ENCODE data around the gene IGFN1. TPM values are rescaled to one million over a fixed set of nuclear protein-coding genes. Genes with fewer than 3 reads are reported as not detected.

The IGFN1 gene
- total RNA-seq, 2 donors from 2014 or later = 0.21 TPM; not detected in 1

DNA sequence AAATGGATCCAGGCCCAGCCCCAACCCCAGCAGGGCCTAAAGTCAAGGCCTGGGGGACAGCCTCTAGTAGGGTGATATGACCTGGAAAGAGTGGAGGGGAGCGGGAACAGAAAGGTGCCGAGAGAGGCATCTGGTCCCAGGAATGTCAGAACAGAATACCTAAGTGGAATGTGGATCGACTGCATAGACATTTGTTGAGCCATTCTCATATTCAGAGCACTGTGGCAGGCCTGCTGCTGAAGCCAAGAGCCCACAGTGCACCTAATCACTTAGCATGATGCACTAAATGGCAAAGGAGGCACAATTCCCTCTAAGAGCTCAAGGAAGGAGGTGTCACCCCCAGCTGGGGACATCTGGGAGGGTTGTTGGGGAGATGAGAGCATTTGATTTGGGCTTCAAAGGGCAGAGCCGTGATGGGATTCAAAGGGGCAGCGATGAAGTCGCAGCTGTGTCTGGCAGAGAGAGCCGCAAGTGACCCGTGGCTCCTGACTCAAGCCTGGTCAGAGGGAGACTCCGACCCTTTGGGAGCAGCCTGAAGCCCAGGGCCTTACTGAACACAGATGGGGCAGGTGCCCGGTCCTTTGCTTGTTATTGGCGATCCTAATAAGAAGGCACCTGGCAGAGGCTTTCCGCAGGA lies 84.1 kb downstream of the IGFN1 start:
- H3K27ac Mint-ChIP-seq = no peak overlapping the region
- no peak overlapping the region for H3K4me3 Mint-ChIP-seq
- H3K9me3 Mint-ChIP-seq = no peaks in the 10 kb centered on the region
- no peaks in the 10 kb centered on the region for H3K36me3 Mint-ChIP-seq (ENCODE audit: low read depth)
- H3K27me3 Mint-ChIP-seq = peaks cover 15% of the 10 kb centered on the region
- H3K4me1 Mint-ChIP-seq = no peaks in the 10 kb centered on the region
- ATAC-seq (replicated peaks) = no peak

DNA sequence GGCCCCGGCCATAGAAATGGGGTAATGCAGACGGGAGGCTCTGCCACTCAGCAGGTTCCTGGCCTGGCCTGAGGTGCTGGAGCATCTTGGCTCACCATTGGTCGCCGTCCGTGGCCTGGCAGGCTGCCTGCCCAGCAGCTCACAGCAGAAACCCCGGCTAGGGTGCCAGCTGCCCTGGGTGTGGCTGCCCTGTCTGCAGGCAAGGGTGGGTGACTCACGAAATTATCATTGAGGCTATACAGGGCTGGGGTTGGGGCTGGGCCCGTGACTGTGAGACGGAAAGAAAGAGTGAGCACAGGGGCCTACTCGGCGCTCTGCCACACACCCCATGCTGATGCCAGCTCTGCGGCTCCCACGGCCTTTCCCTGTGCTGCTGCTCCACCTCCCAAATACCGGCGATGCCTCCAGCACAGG lies 84.6 kb downstream of the IGFN1 start:
- Mint-ChIP-seq H3K4me3 (no peak overlapping the region), H3K27me3 (peaks cover 15% of the 10 kb centered on the region), H3K36me3 (ENCODE audit: low read depth) (no peaks in the 10 kb centered on the region), H3K4me1 (no peaks in the 10 kb centered on the region), H3K27ac (no peak overlapping the region), H3K9me3 (no peaks in the 10 kb centered on the region)
- no peak for ATAC-seq (replicated peaks)

DNA sequence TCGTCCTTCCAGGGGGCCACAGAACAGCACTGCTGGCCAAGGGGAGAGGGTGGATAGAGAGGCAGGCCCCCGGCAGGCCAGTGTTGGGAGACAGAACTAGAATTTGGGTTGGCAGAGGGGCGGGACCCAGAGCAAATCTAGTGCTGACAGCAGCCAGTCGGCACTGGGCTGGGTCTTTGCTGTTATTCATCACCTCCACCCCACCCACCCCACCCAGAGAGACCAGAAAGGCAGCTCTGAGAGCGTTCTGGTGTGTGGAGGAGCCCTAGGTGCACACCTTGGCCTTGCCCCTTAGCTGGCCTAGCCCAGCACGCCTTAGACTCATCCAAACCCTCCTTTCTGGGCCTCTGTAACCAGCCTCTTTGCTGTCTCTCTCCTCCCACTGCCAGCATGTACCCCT lies 86.3 kb downstream of the IGFN1 start:
- H3K27ac Mint-ChIP-seq = no peak overlapping the region
- H3K4me1 Mint-ChIP-seq = no peaks in the 10 kb centered on the region
- H3K9me3 Mint-ChIP-seq = no peaks in the 10 kb centered on the region
- H3K4me3 Mint-ChIP-seq = no peak overlapping the region
- H3K27me3 Mint-ChIP-seq = peaks cover 16% of the 10 kb centered on the region
- H3K36me3 Mint-ChIP-seq (ENCODE audit: low read depth) = no peaks in the 10 kb centered on the region
- ATAC-seq (replicated peaks) = no peak

DNA sequence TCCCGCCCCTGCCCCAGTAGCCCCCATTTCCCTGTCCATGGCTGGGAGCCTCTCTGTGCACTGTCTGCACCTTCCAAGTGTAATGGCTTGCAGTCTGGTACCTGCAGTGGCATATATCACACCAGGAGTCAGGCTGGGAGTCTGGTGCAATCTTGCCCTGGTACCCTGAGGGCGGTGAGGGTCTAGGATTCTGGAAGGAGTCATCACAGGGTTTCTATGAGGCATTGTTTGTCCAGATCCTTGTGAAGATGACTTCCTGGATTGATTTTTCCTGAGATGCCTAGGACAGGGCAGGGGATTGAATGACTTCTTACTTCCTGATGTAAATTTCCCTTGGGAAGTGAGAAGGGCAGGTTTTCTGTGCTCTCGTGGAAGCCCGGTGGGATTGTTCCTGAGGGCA lies 86.8 kb downstream of the IGFN1 start:
- ATAC-seq (replicated peaks) = no peak
- Mint-ChIP-seq H3K4me1 (no peaks in the 10 kb centered on the region), H3K36me3 (ENCODE audit: low read depth) (no peaks in the 10 kb centered on the region), H3K9me3 (no peaks in the 10 kb centered on the region), H3K27ac (no peak overlapping the region), H3K4me3 (no peak overlapping the region), H3K27me3 (peaks cover 19% of the 10 kb centered on the region)

Other genes starting within 250 kb of the IGFN1 start
- gene KIF21B, start 167.1 kb upstream of the IGFN1 start, total RNA-seq = 100 to 1,000 TPM in 1 of 2 donors, 10 to 100 TPM in 1; 64.2 to 102 TPM
- not detected for gene CACNA1S, start 78.4 kb upstream of the IGFN1 start, total RNA-seq
- gene ASCL5, start 63.6 kb upstream of the IGFN1 start, total RNA-seq = under 1 TPM in 1 of 2 donors, not detected in 1; 0.19 TPM
- gene TMEM9, start 36.4 kb upstream of the IGFN1 start, total RNA-seq = 10 to 100 TPM; 19.5 to 25.7 TPM
- not detected for gene PKP1, start 92.7 kb downstream of the IGFN1 start, total RNA-seq
- not detected for gene TNNT2, start 186.9 kb downstream of the IGFN1 start, total RNA-seq
- gene LAD1, start 208.5 kb downstream of the IGFN1 start, total RNA-seq = not detected
- gene TNNI1, start 230.9 kb downstream of the IGFN1 start, total RNA-seq = not detected

Measured in activated T-helper 17 cell treated with anti-CD3 and anti-CD28 coated beads, Interleukin-2, amount 50 U/mL, for 72 hours (primary cell).